Prostate gland (tissue), 2 donors: ENCODE data around the gene CRIM1. TPM values are rescaled to one million over a fixed set of nuclear protein-coding genes. Genes with fewer than 3 reads are reported as not detected.

ENCODE experiments used
- DNase-seq: peaks from one replicate; pipeline ENCODE4 v3.0.0-alpha.2; 2019; ENCODE audit warnings: low spot score
- H3K27ac ChIP-seq, 2 donors: fragments of 200-600 bp; sonication (generic); 2 replicates each; pipeline ENCODE4 v1.5.1; 2017 to 2019
- H3K27me3 ChIP-seq: fragments of 200-600 bp; sonication (generic); replicated peaks from 2 replicates; pipeline ENCODE4 v1.5.1; 2019; ENCODE audit not compliant: insufficient read depth
- H3K36me3 ChIP-seq, 2 donors: fragments of 200-600 bp; sonication (generic); 1 replicate in 1 of 2; 2 replicates in 1 of 2; pipeline versions ENCODE4 v1.5.1 to v1.8.1; 2017 to 2019
- H3K4me1 ChIP-seq: fragments of 200-600 bp; sonication (generic); replicated peaks from 2 replicates; pipeline ENCODE4 v1.5.1; 2019
- H3K4me3 ChIP-seq, 2 donors: fragments of 200-600 bp; sonication (generic); 2 replicates each; pipeline ENCODE4 v1.5.1; 2017 to 2019
- H3K9me3 ChIP-seq: fragments of 200-600 bp; sonication (generic); 2 replicates; pipeline ENCODE4 v1.5.1; 2017
- POLR2A ChIP-seq: fragments of 450-650 bp; IDR thresholded peaks from one replicate; pipeline ENCODE4 v1.6.1; 2016; ENCODE audit warnings: antibody characterized with exemption, mild to moderate bottlenecking
- POLR2AphosphoS5 ChIP-seq: sonication (generic); formaldehyde crosslinking; IDR thresholded peaks from one replicate; pipeline ENCODE4 v1.6.1; 2017; ENCODE audit warnings: antibody characterized with exemption
- WGBS: methylation state at CpG from one replicate; pipeline ENCODE4 v1.1.5; 2018; 5-methylcytosine and 5-hydroxymethylcytosine counted together
- intact Hi-C: fragments of 100-400 bp; cut with DNase I; formaldehyde crosslinking; loops from one replicate; pipeline ENCODE4 v1.14.2; 2022
- total RNA-seq, 2 donors: library from RNA; depleted of rRNA; stranded (reverse); fragments of >200 nt; gene quantifications; one replicate each; pipeline ENCODE4 v1.1.0, GENCODE V29; 2016
- TF ChIP-seq, protein P1 (sequence below), 4 experiments: fragments of 200-600 bp in 2 of 4; fragments of 450-650 bp in 2 of 4; sonication (generic) in 2 of 4; IDR thresholded peaks; 1 replicate in 3 of 4; 2 replicates in 1 of 4; pipeline ENCODE4 v1.5.1; 2016 to 2019; ENCODE audit warnings: antibody characterized with exemption in 4 of 4, mild to moderate bottlenecking in 2 of 4, moderate library complexity in 2 of 4

Gene CRIM1
- total RNA-seq, 2 donors from 2014 or later: 55.2 to 101 TPM

DNA sequence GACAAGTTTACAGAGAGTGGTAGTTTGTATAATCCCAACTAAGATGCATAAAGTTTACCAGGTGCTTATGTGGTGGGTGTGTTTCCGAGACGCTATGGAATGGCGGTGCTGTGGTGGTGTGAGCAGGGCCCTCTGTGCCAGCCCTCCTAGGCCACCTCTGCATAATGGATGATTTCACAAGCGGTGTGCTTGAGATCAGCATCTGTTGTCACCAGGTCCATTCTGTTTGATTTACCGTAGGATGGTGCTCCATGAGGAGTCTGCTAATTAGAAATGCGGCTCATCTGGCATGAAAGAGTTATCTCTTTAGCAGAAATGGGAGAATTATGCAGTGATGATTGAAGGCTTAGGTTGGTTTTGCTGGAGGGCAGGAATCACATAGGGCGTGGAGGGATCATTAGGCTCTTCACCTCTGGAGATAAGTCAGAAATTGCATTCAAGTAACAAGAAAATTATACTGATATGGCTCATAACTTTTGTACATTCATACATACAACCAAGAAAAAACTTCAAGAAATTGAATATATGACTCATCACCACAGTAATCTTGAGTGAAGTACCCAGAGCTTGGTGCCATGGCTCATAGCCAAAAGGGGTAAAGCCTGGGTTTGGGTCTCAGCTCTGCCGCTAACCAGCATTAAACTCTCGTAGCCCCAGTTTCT is 41.4 kb downstream of the CRIM1 start:
- intact Hi-C loops: no loop called here
- H3K4me1 ChIP-seq: no peaks in the 10 kb centered on the region
- 99% methylated on average over 9 of the region's 9 CpGs for WGBS
- no peak overlapping the region for H3K4me3 ChIP-seq
- DNase-seq: no peak
- H3K27ac ChIP-seq: no peak overlapping the region
- TF ChIP-seq, protein P1, sequence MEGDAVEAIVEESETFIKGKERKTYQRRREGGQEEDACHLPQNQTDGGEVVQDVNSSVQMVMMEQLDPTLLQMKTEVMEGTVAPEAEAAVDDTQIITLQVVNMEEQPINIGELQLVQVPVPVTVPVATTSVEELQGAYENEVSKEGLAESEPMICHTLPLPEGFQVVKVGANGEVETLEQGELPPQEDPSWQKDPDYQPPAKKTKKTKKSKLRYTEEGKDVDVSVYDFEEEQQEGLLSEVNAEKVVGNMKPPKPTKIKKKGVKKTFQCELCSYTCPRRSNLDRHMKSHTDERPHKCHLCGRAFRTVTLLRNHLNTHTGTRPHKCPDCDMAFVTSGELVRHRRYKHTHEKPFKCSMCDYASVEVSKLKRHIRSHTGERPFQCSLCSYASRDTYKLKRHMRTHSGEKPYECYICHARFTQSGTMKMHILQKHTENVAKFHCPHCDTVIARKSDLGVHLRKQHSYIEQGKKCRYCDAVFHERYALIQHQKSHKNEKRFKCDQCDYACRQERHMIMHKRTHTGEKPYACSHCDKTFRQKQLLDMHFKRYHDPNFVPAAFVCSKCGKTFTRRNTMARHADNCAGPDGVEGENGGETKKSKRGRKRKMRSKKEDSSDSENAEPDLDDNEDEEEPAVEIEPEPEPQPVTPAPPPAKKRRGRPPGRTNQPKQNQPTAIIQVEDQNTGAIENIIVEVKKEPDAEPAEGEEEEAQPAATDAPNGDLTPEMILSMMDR (IDR thresholded peaks at IDR 0.05): no peak
- no peak for TF ChIP-seq POLR2AphosphoS5
- TF ChIP-seq POLR2A: no peak
- no peaks in the 10 kb centered on the region for H3K27me3 ChIP-seq
- H3K36me3 ChIP-seq: no peaks in the 10 kb centered on the region
- no peaks in the 10 kb centered on the region for H3K9me3 ChIP-seq

DNA sequence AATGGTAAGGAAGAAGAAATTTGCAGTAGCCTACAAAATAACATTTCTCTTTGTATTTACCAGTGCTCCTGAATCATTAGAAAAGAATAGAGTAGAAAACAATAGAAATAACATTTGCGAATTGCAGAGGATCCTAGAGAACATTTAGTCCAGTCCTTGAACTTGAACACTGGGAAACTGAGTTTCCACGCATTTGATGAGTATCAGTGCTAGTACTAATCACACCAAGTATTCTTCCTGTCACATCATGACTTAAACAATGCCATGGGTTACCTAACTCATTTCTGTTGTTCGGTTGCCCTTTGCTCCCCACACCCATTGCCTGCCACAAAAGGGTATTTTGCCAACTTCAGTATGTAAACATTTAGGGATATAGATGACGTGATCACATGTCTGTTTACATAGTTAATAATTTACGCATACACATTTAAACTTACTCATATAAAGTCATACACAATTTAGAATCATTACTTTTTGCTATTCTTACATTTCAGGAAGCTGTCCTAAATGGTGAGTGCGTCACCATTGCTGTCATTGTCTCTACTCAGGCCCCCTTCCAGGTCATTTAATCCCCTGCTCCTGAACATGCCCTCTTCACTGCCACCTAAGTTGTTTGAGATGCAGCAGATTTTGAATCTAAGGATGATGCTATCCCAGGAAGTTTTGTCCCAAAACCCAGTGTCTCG is 42.3 kb downstream of the CRIM1 start:
- WGBS: 87% methylated on average over 7 of the region's 7 CpGs
- TF ChIP-seq POLR2A: no peak
- TF ChIP-seq POLR2AphosphoS5: no peak
- TF ChIP-seq, protein P1 (IDR thresholded peaks at IDR 0.05): no peak
- no peak for DNase-seq
- intact Hi-C loops: no loop called here
- no peak overlapping the region for H3K4me3 ChIP-seq
- H3K36me3 ChIP-seq: no peaks in the 10 kb centered on the region
- no peaks in the 10 kb centered on the region for H3K4me1 ChIP-seq
- H3K27me3 ChIP-seq: no peaks in the 10 kb centered on the region
- no peaks in the 10 kb centered on the region for H3K9me3 ChIP-seq
- no peak overlapping the region for H3K27ac ChIP-seq

DNA sequence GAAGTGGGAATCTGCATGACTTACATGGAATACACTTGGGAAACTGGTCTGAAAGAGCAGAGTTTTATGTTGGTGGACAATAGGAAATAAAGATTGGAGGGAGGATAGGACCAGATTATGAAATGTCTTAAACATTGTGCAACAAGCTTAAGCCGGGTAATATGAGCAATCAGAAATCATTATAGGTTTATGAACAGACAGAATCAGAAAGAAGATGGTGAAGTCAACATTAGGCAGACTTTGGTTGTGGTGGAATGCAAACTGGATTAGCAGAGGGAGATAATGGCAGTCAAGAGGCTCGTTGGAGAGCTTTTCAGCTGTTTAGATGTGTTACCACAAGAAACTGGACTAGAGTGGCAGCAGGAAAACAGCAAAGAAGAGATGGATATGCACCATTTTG is 43.5 kb downstream of the CRIM1 start:
- no peaks in the 10 kb centered on the region for H3K27me3 ChIP-seq
- intact Hi-C loops: no loop called here
- no peaks in the 10 kb centered on the region for H3K36me3 ChIP-seq
- H3K4me1 ChIP-seq: no peaks in the 10 kb centered on the region
- no peaks in the 10 kb centered on the region for H3K9me3 ChIP-seq
- TF ChIP-seq, protein P1 (IDR thresholded peaks at IDR 0.05): no peak
- TF ChIP-seq POLR2A: no peak
- no peak for TF ChIP-seq POLR2AphosphoS5
- no peak overlapping the region for H3K4me3 ChIP-seq
- 92% methylated on average over 2 of the region's 2 CpGs for WGBS
- DNase-seq: no peak
- no peak overlapping the region for H3K27ac ChIP-seq

DNA sequence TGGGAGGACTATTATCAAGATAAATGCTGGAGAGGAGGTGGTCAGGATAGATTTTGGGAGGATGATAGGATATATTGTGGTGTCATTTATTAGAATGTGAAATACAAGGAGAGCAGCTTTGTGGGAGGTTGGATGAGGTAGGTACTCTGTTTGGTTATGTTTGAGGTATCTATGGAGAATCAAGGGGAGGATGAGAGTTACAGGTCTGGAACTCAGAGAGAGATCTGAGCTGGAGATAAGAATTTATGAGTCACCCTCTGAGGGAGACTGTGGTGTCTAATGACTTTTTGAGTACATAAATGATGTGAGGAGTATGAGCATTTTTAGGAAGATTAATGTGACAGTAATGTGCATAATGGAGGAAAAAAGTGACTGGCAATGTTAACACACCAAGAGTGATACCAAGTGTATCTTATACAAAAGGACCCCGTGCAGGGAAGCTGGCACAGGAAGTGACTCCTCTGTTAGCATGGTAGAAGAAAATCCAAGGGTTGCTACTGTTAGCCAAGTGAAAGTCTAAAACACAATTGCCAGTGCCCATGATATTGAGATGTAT is 48.2 kb downstream of the CRIM1 start:
- TF ChIP-seq POLR2AphosphoS5 (no peak), POLR2A (no peak)
- TF ChIP-seq, protein P1 (IDR thresholded peaks at IDR 0.05): no peak
- DNase-seq: no peak
- intact Hi-C loops: no loop called here
- no peaks in the 10 kb centered on the region for H3K36me3 ChIP-seq
- 9% methylated on average over 1 of the region's 1 CpG for WGBS
- no peaks in the 10 kb centered on the region for H3K27me3 ChIP-seq
- H3K4me1 ChIP-seq: no peaks in the 10 kb centered on the region
- H3K4me3 ChIP-seq: no peak overlapping the region
- H3K27ac ChIP-seq: no peak overlapping the region
- no peaks in the 10 kb centered on the region for H3K9me3 ChIP-seq
